SU-DHL-6 (cell line): ENCODE measurements around the gene ARTN.

Source experiments
- H2AFZ ChIP-seq: fragments of 200-600 bp; sonication (generic); 2 replicates; pipeline ENCODE4 v1.6.1; 2014; ENCODE audit warnings: low read depth, mild to moderate bottlenecking, moderate library complexity, mixed read lengths, antibody characterized with exemption, low read length; ENCODE audit not compliant: severe bottlenecking
- H3F3A ChIP-seq: fragments of 200-600 bp; shearing (Covaris generic); 2 replicates; pipeline ENCODE4 v1.6.0; 2016; ENCODE audit warnings: antibody characterized with exemption, mild to moderate bottlenecking; ENCODE audit not compliant: insufficient read depth
- H3K27ac ChIP-seq: fragments of 200-600 bp; sonication (generic); 2 replicates; pipeline ENCODE4 v1.5.1; 2016; ENCODE audit warnings: low read depth, mild to moderate bottlenecking, low read length, moderate library complexity, mixed read lengths
- H3K27me3 ChIP-seq: fragments of 200-600 bp; sonication (generic), shearing (Covaris generic); 2 replicates; pipeline ENCODE4 v1.6.0; 2014; ENCODE audit warnings: mild to moderate bottlenecking, low read length
- H3K36me3 ChIP-seq: fragments of 200-600 bp; sonication (generic); 2 replicates; pipeline ENCODE4 v1.6.1; 2014; ENCODE audit warnings: mild to moderate bottlenecking, low read length, mixed read lengths
- H3K4me2 ChIP-seq: fragments of 300-600, 200-600 bp; shearing (Covaris generic), sonication (generic); 2 replicates; pipeline ENCODE4 v1.6.0; 2014; ENCODE audit warnings: low read length, low read depth, mild to moderate bottlenecking; ENCODE audit not compliant: poor library complexity, severe bottlenecking
- H3K4me3 ChIP-seq: fragments of 200-600 bp; sonication (generic); 2 replicates; pipeline ENCODE4 v1.5.1; 2014; ENCODE audit warnings: antibody characterized with exemption, low read length, mild to moderate bottlenecking, mixed read lengths; ENCODE audit not compliant: insufficient read depth, poor library complexity, severe bottlenecking
- H3K79me2 ChIP-seq: fragments of 200-600 bp; sonication (generic); 2 replicates; pipeline ENCODE4 v1.6.1; 2014; ENCODE audit warnings: mild to moderate bottlenecking, low read length, moderate library complexity; ENCODE audit not compliant: insufficient read depth
- H3K9ac ChIP-seq: fragments of 200-600 bp; sonication (generic); 2 replicates; pipeline ENCODE4 v1.7.0; 2014; ENCODE audit warnings: mild to moderate bottlenecking, low read length
- H3K9me2 ChIP-seq: fragments of 200-600 bp; sonication (generic); replicated peaks from 2 replicates; pipeline ENCODE4 v1.6.1; 2014; ENCODE audit warnings: low read length; ENCODE audit not compliant: insufficient read depth
- H3K9me3 ChIP-seq: fragments of 200-600 bp; sonication (generic); 2 replicates; pipeline ENCODE4 v1.6.1; 2014; ENCODE audit warnings: low read length, mixed read lengths; ENCODE audit not compliant: insufficient read depth
- H4K20me1 ChIP-seq: fragments of 200-600 bp; sonication (generic); 2 replicates; pipeline ENCODE4 v1.6.1; 2014; ENCODE audit warnings: low read depth, mild to moderate bottlenecking, antibody characterized with exemption, low read length, moderate library complexity, mixed read lengths
- EZH2phosphoT487 ChIP-seq: fragments of 200-600 bp; sonication (generic), shearing (Covaris generic); conservative IDR thresholded peaks from 2 replicates; pipeline ENCODE4 v1.6.1; 2018; ENCODE audit warnings: mild to moderate bottlenecking, antibody characterized with exemption, low read length, moderate library complexity, mixed read lengths
- TF ChIP-seq, protein P1 (sequence below): fragments of 200-600 bp; sonication (generic); IDR thresholded peaks from one replicate; pipeline ENCODE4 v1.5.1; 2017; ENCODE audit warnings: antibody characterized with exemption, mild to moderate bottlenecking, low read length, moderate library complexity; ENCODE audit not compliant: insufficient read depth, poor library complexity, severe bottlenecking

ARTN gene

GRCh38 chr1:43890815-43891214, 42.8 kb upstream of the ARTN start:
- Histone ChIP-seq H3K9ac (no peak overlapping the region), H3K4me3 (no peak overlapping the region), H3K27me3 (no peaks in the 10 kb centered on the region), H3K4me2 (no peak overlapping the region), H3K79me2 (no peaks in the 10 kb centered on the region), H3K9me2 (no peaks in the 10 kb centered on the region), H3K9me3 (no peaks in the 10 kb centered on the region), H3K36me3 (no peaks in the 10 kb centered on the region), H3K27ac (no peak overlapping the region), H3F3A (no peaks in the 10 kb centered on the region), H2AFZ (no peak overlapping the region), H4K20me1 (no peaks in the 10 kb centered on the region)
- TF ChIP-seq EZH2phosphoT487: no peak
- TF ChIP-seq, protein P1, sequence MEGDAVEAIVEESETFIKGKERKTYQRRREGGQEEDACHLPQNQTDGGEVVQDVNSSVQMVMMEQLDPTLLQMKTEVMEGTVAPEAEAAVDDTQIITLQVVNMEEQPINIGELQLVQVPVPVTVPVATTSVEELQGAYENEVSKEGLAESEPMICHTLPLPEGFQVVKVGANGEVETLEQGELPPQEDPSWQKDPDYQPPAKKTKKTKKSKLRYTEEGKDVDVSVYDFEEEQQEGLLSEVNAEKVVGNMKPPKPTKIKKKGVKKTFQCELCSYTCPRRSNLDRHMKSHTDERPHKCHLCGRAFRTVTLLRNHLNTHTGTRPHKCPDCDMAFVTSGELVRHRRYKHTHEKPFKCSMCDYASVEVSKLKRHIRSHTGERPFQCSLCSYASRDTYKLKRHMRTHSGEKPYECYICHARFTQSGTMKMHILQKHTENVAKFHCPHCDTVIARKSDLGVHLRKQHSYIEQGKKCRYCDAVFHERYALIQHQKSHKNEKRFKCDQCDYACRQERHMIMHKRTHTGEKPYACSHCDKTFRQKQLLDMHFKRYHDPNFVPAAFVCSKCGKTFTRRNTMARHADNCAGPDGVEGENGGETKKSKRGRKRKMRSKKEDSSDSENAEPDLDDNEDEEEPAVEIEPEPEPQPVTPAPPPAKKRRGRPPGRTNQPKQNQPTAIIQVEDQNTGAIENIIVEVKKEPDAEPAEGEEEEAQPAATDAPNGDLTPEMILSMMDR: no peak

- no peak overlapping the region for H3K4me2 ChIP-seq
Observed at GRCh38 chr1:43893006-43893405, 40.6 kb upstream of the ARTN start.

GRCh38 chr1:43898981-43899380, 34.6 kb upstream of the ARTN start:
- no peak overlapping the region for H3K27ac ChIP-seq
- H3K79me2 ChIP-seq: no peaks in the 10 kb centered on the region
- H3K36me3 ChIP-seq: no peaks in the 10 kb centered on the region
- no peaks in the 10 kb centered on the region for H4K20me1 ChIP-seq
- no peaks in the 10 kb centered on the region for H3K9me3 ChIP-seq
- H3K4me2 ChIP-seq: no peak overlapping the region
- no peaks in the 10 kb centered on the region for H3F3A ChIP-seq
- H3K9ac ChIP-seq: no peak overlapping the region
- H3K9me2 ChIP-seq: no peaks in the 10 kb centered on the region
- no peak for TF ChIP-seq EZH2phosphoT487
- H3K4me3 ChIP-seq: no peak overlapping the region
- no peaks in the 10 kb centered on the region for H3K27me3 ChIP-seq
- no peak overlapping the region for H2AFZ ChIP-seq

More at GRCh38 chr1:43893006-43893405, 40.6 kb upstream of the ARTN start:
- Histone ChIP-seq H3K27ac (no peak overlapping the region), H3K9me3 (no peaks in the 10 kb centered on the region), H3K9me2 (no peaks in the 10 kb centered on the region), H3K4me3 (no peak overlapping the region), H3K36me3 (no peaks in the 10 kb centered on the region), H3F3A (no peaks in the 10 kb centered on the region), H3K9ac (no peak overlapping the region), H3K27me3 (no peaks in the 10 kb centered on the region), H3K79me2 (no peaks in the 10 kb centered on the region), H4K20me1 (no peaks in the 10 kb centered on the region), H2AFZ (no peak overlapping the region)
- TF ChIP-seq, protein P1: no peak
- no peak for TF ChIP-seq EZH2phosphoT487

GRCh38 chr1:43900386-43900785, 33.2 kb upstream of the ARTN start:
- H3F3A ChIP-seq: no peaks in the 10 kb centered on the region
- H3K4me3 ChIP-seq: no peak overlapping the region
- H4K20me1 ChIP-seq: no peaks in the 10 kb centered on the region
- no peak overlapping the region for H3K4me2 ChIP-seq
- H3K9me3 ChIP-seq: no peaks in the 10 kb centered on the region
- no peak overlapping the region for H3K9ac ChIP-seq
- no peaks in the 10 kb centered on the region for H3K27me3 ChIP-seq
- no peaks in the 10 kb centered on the region for H3K79me2 ChIP-seq
- no peaks in the 10 kb centered on the region for H3K36me3 ChIP-seq
- TF ChIP-seq, protein P1: no peak
- TF ChIP-seq EZH2phosphoT487: no peak
- H2AFZ ChIP-seq: no peak overlapping the region
- H3K27ac ChIP-seq: no peak overlapping the region
- H3K9me2 ChIP-seq: no peaks in the 10 kb centered on the region
